HK-2 (cell line): Measurements from ENCODE around the gene LACRT.
A peak's percentile ranks its signal among the peaks of the same experiment; 100 is the strongest.
"Not testable (repeated sequence)": the region's sequence is repeated elsewhere in the genome, so short reads cannot be mapped to it uniquely, and the experiment has no call there.

Experiments
- DNase-seq: peaks from one replicate; pipeline ENCODE4 v3.0.0-alpha.2; 2018; ENCODE audit not compliant: unreplicated experiment

Gene LACRT

DNA sequence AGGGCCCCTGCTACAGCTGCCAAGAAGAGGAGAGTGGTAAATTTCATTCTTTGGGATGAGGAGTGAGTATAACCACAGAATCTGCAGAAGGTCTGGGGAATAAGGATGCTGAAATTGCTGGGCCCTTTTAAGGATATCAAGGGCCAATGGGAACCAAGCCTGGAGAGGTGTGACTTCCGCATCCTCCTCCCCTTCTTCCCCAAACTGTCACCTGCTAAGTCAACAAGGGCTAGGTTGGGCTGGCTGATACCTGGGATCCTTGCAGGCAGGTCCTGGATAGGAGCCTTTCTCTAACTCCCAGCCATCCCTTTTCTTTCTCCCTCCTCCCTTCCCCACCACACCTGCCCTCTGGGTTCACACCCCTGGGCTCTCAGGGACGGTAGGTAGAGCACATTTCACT is at the start of gene LACRT:
Gene LACRT (minus strand): TSS at position 101 of the 400 bp plus-strand sequence. CDS start 54 bp downstream, at position 47.
- DNase-seq, result no peak

DNA sequence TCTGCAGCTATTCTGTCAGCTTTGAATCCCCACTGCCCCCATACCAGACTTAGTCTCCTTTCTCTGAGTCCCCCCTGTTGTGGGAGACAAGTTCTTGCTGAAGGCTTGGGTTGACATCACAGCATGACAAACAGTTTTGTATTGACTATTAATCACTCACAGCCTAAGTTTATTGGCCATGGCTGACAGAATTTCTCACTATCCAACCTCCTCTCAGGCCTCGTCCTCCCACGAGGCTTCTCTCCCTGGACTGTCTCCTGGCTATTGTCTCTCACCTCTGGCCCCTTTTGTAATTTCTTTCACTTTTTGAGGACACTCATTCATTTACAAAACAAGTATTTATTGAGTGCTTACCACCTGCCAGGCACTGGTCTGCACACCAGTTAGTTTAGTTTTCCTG is 48.7 kb upstream of the LACRT start:
- no peak for DNase-seq

GRCh38 chr12:54682674-54683073 is 48.0 kb upstream of the LACRT start:
- DNase-seq, result no peak

DNA sequence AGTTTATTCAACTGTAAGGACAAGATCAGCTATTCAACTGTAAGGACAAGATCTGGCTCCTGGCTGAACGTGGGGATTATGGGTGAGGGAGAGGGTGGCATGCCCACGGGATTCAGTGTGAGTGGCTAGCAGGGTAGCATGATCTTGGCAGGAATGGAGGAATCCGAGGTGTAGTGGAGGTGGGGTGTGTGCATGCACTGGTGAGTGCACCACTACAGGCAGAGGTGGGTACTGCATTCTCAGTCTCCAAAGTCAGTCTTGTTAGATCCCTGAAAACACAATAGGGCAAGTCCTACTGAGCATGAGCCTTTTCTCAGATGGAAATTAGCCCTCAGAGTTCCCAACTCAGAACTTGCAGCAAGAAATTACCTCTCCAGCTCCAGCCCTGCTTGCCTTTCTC is 45.7 kb upstream of the LACRT start:
- no peak for DNase-seq

DNA sequence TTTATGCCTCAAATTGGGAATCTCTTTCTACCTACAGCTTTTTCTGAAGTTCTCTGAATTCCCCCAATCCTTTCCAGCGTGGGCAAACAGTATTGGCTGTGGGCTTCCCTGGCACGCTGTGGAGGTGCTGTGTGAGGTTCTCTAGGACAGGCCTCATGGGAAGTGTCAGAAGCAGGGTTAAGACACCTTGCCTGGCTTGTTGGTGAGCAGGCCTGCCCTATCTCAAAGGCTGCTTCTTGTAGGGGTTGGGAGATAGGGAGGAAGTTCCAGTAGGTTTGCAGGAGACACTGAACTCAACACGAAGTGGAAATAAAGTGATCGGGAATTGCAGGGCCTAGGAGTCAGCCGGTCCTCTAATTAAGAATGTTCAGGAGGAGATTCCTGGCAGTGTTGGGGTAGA is 43.4 kb upstream of the LACRT start:
- DNase-seq, result no peak

- DNase-seq, result no peak
Measured at GRCh38 chr12:54667945-54668344, 33.2 kb upstream of the LACRT start.

- DNase-seq, result no peak
Measured at GRCh38 chr12:54666008-54666407, 31.3 kb upstream of the LACRT start.

- DNase-seq, result not testable (repeated sequence)
Measured at GRCh38 chr12:54665022-54665635, 30.4 kb upstream of the LACRT start.

DNA sequence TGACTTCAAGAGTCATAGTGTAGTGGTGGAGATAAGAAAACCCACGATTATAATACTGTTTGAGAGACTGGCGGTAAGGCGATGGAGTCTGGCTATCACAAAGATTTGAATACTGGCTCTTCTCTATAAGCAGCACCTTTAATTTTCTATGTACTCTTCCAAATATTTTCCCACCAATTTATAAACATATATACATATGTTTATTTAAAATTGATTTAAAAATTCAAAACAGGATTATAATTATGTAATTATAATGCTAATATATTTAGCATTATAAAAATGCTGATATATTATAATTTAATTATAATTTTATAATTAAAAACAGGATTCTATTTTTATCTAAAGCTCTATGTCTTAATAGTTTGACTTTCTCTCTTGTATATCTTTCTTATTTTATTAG is 28.9 kb upstream of the LACRT start:
- no peak for DNase-seq

DNA sequence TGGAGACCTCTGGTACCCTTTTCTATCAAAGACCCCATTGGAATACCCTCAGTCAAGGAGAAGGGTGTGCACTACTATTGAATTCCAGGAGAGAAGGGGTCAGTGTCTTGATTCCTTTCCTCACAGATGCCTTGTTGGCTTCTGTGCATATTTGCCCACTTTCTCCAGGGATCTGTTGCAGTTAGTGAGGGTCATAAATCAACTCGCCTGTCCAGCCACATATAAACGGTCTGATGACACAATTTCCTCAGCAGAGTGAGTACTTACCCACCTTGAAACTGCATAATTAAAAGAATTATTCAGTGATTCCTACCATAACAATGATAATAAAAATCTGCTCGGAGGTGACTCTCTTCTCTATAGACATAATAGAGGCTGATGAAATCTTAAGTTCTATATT is 27.3 kb upstream of the LACRT start:
- DNase-seq, result no peak

- no peak for DNase-seq
Measured at GRCh38 chr12:54661048-54661447, 26.4 kb upstream of the LACRT start.

- DNase-seq, result no peak
Measured at GRCh38 chr12:54660320-54660962, 25.7 kb upstream of the LACRT start.

DNA sequence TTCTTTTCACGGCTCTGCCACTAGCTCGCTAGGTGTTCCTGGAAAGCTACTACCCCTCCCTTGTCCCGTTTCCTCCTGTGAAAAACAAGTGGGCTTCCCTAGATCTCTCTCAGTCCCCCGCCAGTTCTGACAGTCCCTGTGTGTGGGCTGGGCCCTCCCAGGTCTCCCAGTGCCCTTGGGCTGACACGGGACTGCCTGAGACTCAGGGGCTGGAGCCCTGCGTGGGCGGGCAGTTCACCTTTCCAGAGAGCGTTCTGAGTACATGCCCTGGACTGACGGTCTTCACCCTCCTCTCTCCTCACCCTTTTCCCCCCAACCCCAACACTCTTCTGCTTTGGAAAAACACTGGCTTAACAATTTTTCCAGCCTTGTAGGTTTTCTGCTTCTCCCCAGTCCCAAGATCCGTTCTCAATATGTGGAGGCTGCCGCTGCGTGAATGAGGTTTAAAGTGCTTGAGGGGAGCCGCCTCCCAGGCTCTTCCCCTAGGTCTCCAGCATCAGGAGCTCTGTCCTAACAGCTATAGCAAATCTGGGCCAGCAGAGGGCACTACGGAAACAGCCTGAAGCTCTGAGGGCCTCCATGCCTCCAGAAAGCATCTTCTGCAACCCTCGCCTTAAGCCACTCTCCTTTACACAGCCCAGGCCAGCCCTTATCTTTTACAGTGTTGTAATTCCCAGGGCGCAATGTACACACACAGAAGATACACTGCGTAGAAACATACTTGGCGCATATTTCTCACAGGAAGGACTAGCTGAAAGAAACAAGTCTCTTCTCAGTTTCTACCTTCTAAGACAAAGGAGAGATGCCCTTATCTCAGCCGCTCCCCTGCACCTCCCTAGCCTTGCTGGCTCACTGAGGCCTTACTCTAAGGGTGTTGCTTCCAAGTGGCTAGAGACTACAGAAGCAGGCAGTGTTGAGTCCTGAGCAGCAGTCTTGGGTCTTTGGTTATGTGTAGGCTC is 23.9 kb upstream of the LACRT start:
- peak; percentile 43 for DNase-seq

- no peak for DNase-seq
Measured at GRCh38 chr12:54657105-54657607, 22.5 kb upstream of the LACRT start.

GRCh38 chr12:54654926-54655325 is 20.2 kb upstream of the LACRT start:
- no peak for DNase-seq

DNA sequence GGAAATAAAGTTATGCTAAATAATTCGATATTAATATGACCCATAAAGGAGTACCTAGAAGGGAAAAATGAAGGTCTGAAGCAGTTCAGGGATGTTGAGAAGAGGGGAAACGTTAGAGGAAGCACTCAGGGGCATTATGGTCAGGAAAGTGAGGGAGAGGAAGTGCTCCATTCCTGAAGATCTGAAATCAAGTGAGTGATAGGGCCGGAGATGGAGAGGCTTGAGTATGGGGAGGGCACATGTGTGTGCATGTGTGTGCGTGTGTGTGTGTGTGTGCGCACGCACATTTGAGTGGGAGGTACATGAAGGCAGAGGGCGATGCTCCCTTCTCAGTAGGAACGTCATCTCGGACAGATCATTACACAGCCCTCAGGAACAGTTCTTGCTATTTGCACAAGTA is 18.3 kb upstream of the LACRT start:
- no peak for DNase-seq

GRCh38 chr12:54650889-54651288 is 16.2 kb upstream of the LACRT start:
- DNase-seq, result no peak

DNA sequence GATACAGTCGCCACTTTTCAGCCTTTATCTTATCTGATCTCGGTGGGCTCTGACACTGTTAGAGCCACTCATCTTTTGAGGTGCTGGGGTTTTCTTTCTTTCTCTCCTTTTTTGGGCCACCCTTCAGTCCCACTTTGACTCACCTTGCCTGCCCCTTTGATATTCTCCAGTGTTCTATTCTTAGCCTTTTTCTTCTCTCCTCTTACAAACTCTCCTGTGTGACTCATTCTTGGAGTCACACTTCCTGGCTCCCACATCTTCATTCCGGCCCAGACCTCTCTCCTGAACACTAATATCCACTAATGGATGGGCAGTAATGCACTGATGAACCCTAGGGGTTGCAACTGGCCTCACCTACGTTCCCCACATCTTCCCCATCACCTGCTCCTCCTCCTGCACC is 15.7 kb upstream of the LACRT start:
- no peak for DNase-seq

GRCh38 chr12:54649825-54650224 is 15.1 kb upstream of the LACRT start:
- DNase-seq, result no peak

- DNase-seq, result no peak
Measured at GRCh38 chr12:54648265-54648664, 13.6 kb upstream of the LACRT start, which contains the start of gene DCD. DCD (minus strand) TSS chr12:54648365; CDS start chr12:54648303, 62 bp downstream.

GRCh38 chr12:54641554-54641953 is 6.9 kb upstream of the LACRT start:
- no peak for DNase-seq

GRCh38 chr12:54641089-54641488 is 6.4 kb upstream of the LACRT start:
- no peak for DNase-seq
